Mononuclear cell (primary cell): ENCODE measurements around the gene MSMO1. TPM values are rescaled to one million over a fixed set of nuclear protein-coding genes. Genes with fewer than 3 reads are reported as not detected.
"Not testable (repeated sequence)": the region's sequence is repeated elsewhere in the genome, so short reads cannot be mapped to it uniquely, and the experiment has no call there.

Experiments
- H3K27me3 ChIP-seq: 2 replicates; pipeline ENCODE4 v1.6.0; 2011; ENCODE audit warnings: low read length, control low read depth; ENCODE audit not compliant: insufficient read depth
- H3K4me1 ChIP-seq: 2 replicates; pipeline ENCODE4 v1.5.1; 2011; ENCODE audit warnings: mild to moderate bottlenecking, low read length, control low read depth; ENCODE audit not compliant: insufficient read depth
- H3K4me3 ChIP-seq: 2 replicates; pipeline ENCODE4 v1.5.1; 2011; ENCODE audit warnings: mild to moderate bottlenecking, low read length, moderate library complexity
- H3K9me3 ChIP-seq: 2 replicates; pipeline ENCODE4 v1.5.1; 2011; ENCODE audit warnings: low read depth, mild to moderate bottlenecking, control low read depth, low read length
- total RNA-seq: library from RNA; depleted of rRNA; stranded (reverse); fragments of >200 nt; gene quantifications from one replicate; pipeline ENCODE4 v1.2.3, GENCODE V29; 2012

Gene MSMO1
- total RNA-seq, 1 donor, result 23.5 TPM

- H3K4me1 ChIP-seq, result peaks cover 36% of the 10 kb centered on the region
- H3K27me3 ChIP-seq, result no peaks in the 10 kb centered on the region
- no peaks in the 10 kb centered on the region for H3K9me3 ChIP-seq
- H3K4me3 ChIP-seq, result no peak overlapping the region
These were observed 5.0 kb downstream of the MSMO1 start for GRCh38 chr4:165332502-165332901.

DNA sequence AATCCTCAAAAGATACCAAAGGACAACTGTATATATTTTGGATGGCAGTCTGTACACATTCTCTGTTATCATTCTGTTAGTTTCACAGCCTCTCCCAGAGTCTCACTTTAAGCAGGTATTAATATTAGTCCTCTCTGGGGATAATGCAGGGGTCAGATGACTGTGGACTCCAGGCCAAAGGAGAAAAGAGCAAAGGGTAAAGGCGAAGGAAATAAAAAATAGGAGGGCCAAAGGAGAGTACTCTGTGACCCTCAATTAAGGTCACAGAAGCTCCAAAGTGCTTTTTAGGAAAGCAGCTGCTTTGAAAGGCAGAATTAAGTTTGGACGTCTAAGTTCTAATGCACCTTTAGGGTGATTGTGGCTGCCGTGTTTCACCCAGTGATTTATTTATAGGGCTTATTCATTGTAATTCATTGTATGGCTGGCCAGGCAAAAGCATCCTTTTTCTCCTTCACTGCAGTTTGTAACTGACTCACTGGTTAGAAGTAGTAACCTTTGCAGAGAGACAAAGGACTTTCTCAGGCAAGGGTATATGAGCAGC lies 7.8 kb downstream of the MSMO1 start:
- Histone ChIP-seq H3K4me1 (peaks cover 16% of the 10 kb centered on the region), H3K4me3 (no peak overlapping the region), H3K27me3 (no peaks in the 10 kb centered on the region), H3K9me3 (no peaks in the 10 kb centered on the region)

DNA sequence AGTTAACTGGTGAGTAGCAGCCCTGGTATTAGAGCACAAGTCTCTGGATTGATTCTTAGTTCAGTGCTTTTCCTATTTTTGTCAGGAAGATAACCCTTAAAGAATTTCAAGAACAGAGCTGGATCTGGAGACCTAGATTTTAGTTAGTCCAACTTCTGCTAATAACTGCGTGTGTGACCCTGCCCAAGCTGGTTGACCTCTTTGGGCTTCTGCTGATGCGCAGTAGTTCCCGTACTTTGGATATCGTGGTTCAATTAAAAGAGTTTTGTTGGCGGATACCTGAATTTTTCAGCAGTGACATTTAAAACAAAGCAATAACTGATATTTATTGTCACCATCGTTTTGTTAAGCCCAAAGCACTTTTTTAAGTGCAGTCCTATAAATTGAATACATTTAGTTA lies 9.3 kb downstream of the MSMO1 start:
- Histone ChIP-seq H3K9me3 (no peaks in the 10 kb centered on the region), H3K27me3 (no peaks in the 10 kb centered on the region), H3K4me3 (no peak overlapping the region), H3K4me1 (peaks cover 6% of the 10 kb centered on the region)

GRCh38 chr4:165342340-165342739 lies 14.9 kb downstream of the MSMO1 start:
- H3K9me3 ChIP-seq, H3K4me1 ChIP-seq, H3K27me3 ChIP-seq, H3K4me3 ChIP-seq: not testable (repeated sequence)

DNA sequence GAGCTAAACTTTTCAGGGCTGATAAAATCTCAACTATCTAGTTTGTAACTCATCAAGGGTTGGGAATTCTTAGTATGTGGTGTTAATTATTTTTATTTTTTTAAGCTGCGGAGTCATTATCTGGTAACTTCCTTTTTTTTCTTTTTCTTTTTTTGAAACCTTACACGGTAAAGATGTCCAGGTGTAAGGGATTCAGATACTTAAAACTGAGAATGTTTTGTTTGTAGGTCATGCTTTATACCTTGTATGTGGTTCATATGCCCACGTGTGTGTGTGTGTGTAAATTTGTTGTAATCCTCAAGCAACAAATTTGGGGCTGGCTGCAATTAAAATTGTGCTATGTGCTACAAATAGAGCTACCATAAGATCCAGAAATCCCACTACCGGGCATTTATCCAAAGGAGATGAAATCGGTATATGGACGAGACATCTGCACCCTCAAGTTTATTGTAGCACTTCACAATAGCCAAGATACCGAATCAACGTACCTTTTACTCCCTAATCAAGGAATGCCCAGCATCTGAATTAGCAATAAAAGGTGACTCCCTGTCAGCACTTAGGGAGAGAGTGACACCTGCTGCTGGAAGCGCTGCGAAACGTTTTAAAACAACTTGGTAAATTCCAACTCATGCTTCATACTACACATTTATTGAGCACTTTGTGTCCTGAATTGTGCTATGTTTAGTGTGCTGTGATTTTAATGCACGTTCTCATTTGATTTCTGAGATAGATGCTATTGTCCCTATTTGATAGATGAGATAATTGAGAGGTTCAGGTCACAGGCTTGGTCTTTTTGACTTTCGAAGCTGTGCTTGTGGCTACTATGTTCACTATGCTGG lies 16.1 kb downstream of the MSMO1 start:
- H3K9me3 ChIP-seq, result no peaks in the 10 kb centered on the region
- no peaks in the 10 kb centered on the region for H3K4me1 ChIP-seq
- H3K27me3 ChIP-seq, result no peaks in the 10 kb centered on the region
- H3K4me3 ChIP-seq, result no peak overlapping the region

DNA sequence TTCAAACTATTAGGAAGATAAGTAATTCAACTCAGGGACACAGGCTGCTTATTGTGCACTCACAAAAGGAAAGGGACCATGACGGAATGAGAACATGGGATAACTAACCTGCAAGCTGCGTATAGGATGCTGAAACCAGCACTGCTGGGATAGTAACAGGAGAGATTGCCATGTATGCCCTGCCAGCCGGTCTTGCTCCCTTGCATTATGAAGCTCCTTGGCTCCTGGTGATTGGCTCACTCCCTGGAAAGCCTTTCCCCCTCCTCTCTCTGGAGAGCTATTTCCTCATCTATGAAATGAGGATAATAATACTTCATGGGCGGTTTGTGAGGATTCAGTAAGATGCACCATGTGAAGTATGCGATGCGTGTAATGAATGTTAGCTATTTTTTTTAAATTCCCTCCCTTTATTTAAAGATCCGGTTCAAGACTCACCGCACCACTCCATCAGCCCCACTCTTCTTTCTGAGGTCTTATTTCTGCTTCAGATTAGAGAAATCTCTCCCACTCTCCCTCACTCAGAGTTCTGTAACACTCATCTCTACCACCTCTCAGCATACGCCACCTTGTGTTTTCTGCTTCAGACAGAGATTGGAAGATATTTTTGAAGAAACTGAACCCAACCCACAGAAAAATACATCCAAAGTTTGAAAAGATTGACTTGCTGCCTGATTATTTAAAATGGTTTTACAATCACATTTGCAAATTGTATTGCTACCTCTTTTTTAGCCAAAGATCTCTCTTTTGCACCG lies 18.4 kb downstream of the MSMO1 start:
- no peaks in the 10 kb centered on the region for H3K9me3 ChIP-seq
- no peaks in the 10 kb centered on the region for H3K27me3 ChIP-seq
- H3K4me1 ChIP-seq, result no peaks in the 10 kb centered on the region
- H3K4me3 ChIP-seq, result no peak overlapping the region

- H3K4me3 ChIP-seq, result no peak overlapping the region
- no peaks in the 10 kb centered on the region for H3K27me3 ChIP-seq
- H3K9me3 ChIP-seq, result no peaks in the 10 kb centered on the region
- H3K4me1 ChIP-seq, result no peaks in the 10 kb centered on the region
These were observed 20.4 kb downstream of the MSMO1 start for GRCh38 chr4:165347647-165348569.

GRCh38 chr4:165351359-165352130 lies 24.1 kb downstream of the MSMO1 start:
- H3K27me3 ChIP-seq, result no peaks in the 10 kb centered on the region
- no peaks in the 10 kb centered on the region for H3K9me3 ChIP-seq
- H3K4me3 ChIP-seq, result no peak overlapping the region
- no peaks in the 10 kb centered on the region for H3K4me1 ChIP-seq

DNA sequence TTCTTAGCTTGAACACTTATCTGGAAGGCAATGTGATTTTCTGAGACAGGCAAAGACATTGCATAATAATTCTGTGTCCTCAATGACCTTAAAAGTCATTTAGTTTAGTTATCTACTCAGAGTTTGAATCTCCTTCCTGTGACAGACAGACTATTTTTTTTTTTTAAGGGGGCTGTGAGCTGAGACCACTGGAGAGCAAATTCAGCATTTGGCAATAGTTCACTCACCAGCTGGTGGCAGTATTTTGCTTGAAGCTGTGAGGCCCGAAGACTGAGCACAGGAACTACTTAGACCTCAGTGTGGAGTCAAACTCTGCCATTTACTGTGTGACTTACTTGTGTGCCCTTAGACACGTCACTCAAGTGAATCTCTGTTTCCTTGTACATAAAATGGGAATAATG lies 28.4 kb downstream of the MSMO1 start:
- H3K4me1 ChIP-seq, result peaks cover 27% of the 10 kb centered on the region
- H3K4me3 ChIP-seq, result no peak overlapping the region
- H3K9me3 ChIP-seq, result no peaks in the 10 kb centered on the region
- no peaks in the 10 kb centered on the region for H3K27me3 ChIP-seq

DNA sequence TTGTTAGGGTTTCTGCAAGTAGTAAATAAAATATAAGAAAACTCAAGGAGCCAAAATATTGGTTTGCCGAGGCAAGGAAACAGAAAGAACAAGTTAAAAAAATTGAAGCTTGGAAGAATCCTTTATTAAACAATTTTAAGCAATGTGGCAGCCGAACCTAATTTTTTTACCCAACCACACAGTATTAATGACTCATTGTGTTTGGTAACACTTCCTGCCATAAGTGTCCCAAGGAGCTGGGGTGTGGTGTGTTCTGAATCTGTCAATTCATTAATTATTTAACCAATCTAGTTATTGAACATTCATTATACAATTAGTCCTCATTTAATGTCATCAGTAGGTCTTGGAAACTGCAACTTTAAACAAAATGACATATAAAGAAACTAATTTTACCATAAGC lies 32.0 kb downstream of the MSMO1 start:
- Histone ChIP-seq H3K9me3 (no peaks in the 10 kb centered on the region), H3K4me3 (no peak overlapping the region), H3K4me1 (peaks cover 30% of the 10 kb centered on the region), H3K27me3 (peaks cover 5% of the 10 kb centered on the region)

DNA sequence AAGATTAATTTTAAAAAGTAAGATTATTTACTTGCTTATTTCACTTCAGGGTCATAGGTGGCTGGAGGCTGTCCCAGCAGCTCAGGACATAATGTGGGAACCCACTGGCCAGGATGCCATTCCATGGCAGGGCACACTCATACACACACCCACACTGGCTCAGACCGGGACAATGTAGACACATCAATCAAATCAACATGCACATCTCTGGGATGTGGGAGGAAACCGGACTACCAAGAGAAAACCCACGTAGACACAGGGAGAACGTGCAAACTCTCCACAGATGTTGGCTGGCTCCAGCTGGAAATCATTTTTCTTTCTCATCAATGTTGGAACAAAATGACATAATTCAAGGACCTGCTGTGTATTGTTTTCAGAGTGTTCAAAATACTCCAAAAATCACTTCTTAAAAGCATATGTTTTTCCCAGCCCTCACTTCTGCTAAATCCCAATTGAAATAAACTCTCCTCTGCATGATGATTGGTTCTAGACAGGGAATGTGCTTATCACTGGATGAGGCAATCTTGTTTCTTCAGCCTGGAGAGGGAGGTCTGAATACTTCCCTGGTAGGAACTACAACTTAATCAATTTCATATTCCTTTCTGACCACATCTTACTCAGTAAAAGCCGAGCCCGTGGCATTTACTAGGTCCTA lies 32.7 kb downstream of the MSMO1 start:
- Histone ChIP-seq H3K9me3 (no peaks in the 10 kb centered on the region), H3K4me3 (no peak overlapping the region), H3K27me3 (peaks cover 5% of the 10 kb centered on the region), H3K4me1 (peaks cover 30% of the 10 kb centered on the region)

DNA sequence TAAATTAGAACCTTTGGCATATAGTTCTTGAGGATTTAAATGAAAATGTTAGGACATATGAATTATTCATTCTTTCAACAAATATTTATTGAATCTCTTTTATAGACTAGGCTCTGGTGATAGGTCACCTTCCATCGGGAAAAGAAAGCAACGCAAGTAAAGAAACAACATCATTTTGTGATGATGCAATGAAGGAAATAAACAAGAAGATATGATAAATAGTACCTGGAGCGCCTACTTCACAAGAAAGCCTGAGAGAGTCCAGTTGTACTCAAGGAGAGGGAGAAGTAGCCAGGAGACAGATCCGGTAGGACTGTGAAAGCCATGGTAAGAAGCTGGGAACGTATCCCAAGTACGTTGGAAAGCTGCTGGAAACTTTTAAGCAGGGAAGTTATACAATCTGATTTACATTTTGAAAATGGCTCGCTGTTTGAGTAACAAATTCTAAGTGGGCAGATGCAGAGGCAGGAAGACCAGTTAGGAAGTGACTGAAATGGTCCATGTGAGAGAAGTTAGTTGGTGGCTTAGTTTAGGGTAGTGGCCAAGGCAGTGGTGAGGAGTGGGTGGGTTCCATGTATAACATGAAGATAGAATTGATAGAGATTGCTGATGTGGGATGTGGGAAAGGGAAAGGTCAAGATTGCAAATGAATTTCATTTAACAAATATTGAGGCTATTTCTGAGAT lies 33.7 kb downstream of the MSMO1 start:
- H3K4me1 ChIP-seq, result peaks cover 30% of the 10 kb centered on the region
- H3K4me3 ChIP-seq, result no peak overlapping the region
- peaks cover 5% of the 10 kb centered on the region for H3K27me3 ChIP-seq
- H3K9me3 ChIP-seq, result no peaks in the 10 kb centered on the region

DNA sequence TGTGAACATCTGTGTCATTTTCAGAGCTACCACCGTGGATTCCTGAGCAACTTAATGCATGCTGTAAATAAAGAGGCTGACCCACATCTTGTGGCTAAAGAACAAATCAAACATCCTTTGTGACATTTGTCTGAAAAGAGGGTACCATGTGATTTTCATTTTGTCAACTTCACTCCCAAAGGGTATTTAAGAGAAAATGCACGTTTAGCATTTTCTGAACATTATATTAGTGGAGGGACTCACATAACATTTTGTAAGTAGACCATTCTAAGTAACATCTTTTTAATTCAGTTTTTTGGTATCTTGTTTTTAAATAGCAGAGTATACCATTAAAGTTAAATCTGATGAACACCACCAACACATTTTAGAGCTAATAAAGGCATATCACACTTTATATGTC lies 34.3 kb downstream of the MSMO1 start:
- Histone ChIP-seq H3K4me3 (no peak overlapping the region), H3K4me1 (peaks cover 30% of the 10 kb centered on the region), H3K9me3 (no peaks in the 10 kb centered on the region), H3K27me3 (peaks cover 5% of the 10 kb centered on the region)
